ENCODE results near the gene EMX2. TPM values are rescaled to one million over a fixed set of nuclear protein-coding genes. Genes with fewer than 3 reads are reported as not detected.

The EMX2 gene
- total and polyA plus RNA-seq, 4 donors = 1.1 to 1.9 (median 1.1) TPM; not detected in 1

DNA sequence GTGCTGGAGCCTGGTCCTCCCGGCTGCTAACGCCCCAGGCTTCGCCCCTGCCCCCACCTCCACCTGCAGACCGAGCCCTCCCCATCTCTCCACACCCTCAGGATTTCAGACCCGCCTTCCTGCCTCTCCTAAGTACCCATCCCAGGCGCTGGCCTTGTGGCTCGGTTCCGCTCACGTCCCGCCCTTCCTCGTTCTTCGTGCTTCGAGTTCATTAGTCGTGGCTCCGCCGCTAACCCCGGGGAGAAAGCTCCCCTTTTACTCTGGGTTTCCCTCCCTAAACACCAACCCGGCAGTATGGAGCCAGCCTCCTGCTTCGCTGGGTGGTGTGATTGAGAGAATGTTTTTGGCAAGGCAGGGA, 11.2 kb downstream of the EMX2 start:
- 7% methylated on average over 9 of the region's 19 CpGs for WGBS (ENCODE audit: insufficient coverage)
- no peaks in the 10 kb centered on the region for H3K9me3 ChIP-seq (ENCODE audit: control insufficient read depth, insufficient read depth, low read length)
- H3K36me3 ChIP-seq (ENCODE audit: control insufficient read depth, insufficient read depth, low read length) = no peaks in the 10 kb centered on the region
- no peak overlapping the region for H3K27ac ChIP-seq (ENCODE audit: low read depth, low read length)
- peaks cover 27% of the 10 kb centered on the region for H3K4me1 ChIP-seq (ENCODE audit: control insufficient read depth, insufficient read depth, low read length)
- H3K27me3 ChIP-seq (ENCODE audit: control insufficient read depth, insufficient read depth, low read length) = peaks cover 77% of the 10 kb centered on the region
- DNase-seq (ENCODE audit: low read depth in 4 of 6, low spot score in 6 of 6) = no peak
- no peak overlapping the region for H3K4me3 ChIP-seq (ENCODE audit: low read depth, low read length)

GRCh38 chr10:117554241-117554814, 11.8 kb downstream of the EMX2 start:
- Histone ChIP-seq H3K9me3 (ENCODE audit: control insufficient read depth, insufficient read depth, low read length) (no peaks in the 10 kb centered on the region), H3K27ac (ENCODE audit: low read depth, low read length) (no peak overlapping the region), H3K36me3 (ENCODE audit: control insufficient read depth, insufficient read depth, low read length) (no peaks in the 10 kb centered on the region), H3K4me3 (ENCODE audit: low read depth, low read length) (no peak overlapping the region), H3K4me1 (ENCODE audit: control insufficient read depth, insufficient read depth, low read length) (peaks cover 27% of the 10 kb centered on the region), H3K27me3 (ENCODE audit: control insufficient read depth, insufficient read depth, low read length) (peaks cover 72% of the 10 kb centered on the region)
- 26% methylated on average over 10 of the region's 14 CpGs for WGBS (ENCODE audit: insufficient coverage)
- DNase-seq (ENCODE audit: low read depth in 4 of 6, low spot score in 6 of 6) = peak in 1 of 6 donors; percentile 66

- no peaks in the 10 kb centered on the region for H3K9me3 ChIP-seq (ENCODE audit: control insufficient read depth, insufficient read depth, low read length)
- H3K4me1 ChIP-seq (ENCODE audit: control insufficient read depth, insufficient read depth, low read length) = peaks cover 27% of the 10 kb centered on the region
- H3K27ac ChIP-seq (ENCODE audit: low read depth, low read length) = no peak overlapping the region
- no peak overlapping the region for H3K4me3 ChIP-seq (ENCODE audit: low read depth, low read length)
- WGBS (ENCODE audit: insufficient coverage) = 70% methylated on average over 10 of the region's 12 CpGs
- no peaks in the 10 kb centered on the region for H3K36me3 ChIP-seq (ENCODE audit: control insufficient read depth, insufficient read depth, low read length)
- peak in 1 of 6 donors; percentile 15 for DNase-seq (ENCODE audit: low read depth in 4 of 6, low spot score in 6 of 6)
- H3K27me3 ChIP-seq (ENCODE audit: control insufficient read depth, insufficient read depth, low read length) = peaks cover 68% of the 10 kb centered on the region
These were observed 12.5 kb downstream of the EMX2 start for GRCh38 chr10:117555017-117555416.

- Histone ChIP-seq H3K4me1 (ENCODE audit: control insufficient read depth, insufficient read depth, low read length) (peaks cover 27% of the 10 kb centered on the region), H3K36me3 (ENCODE audit: control insufficient read depth, insufficient read depth, low read length) (no peaks in the 10 kb centered on the region), H3K27me3 (ENCODE audit: control insufficient read depth, insufficient read depth, low read length) (peaks cover 59% of the 10 kb centered on the region), H3K9me3 (ENCODE audit: control insufficient read depth, insufficient read depth, low read length) (no peaks in the 10 kb centered on the region), H3K27ac (ENCODE audit: low read depth, low read length) (no peak overlapping the region), H3K4me3 (ENCODE audit: low read depth, low read length) (no peak overlapping the region)
- WGBS (ENCODE audit: insufficient coverage) = 100% methylated on average over 1 of the region's 1 CpG
- DNase-seq (ENCODE audit: low read depth in 4 of 6, low spot score in 6 of 6) = no peak
These were observed 13.3 kb downstream of the EMX2 start for GRCh38 chr10:117555863-117556262.

GRCh38 chr10:117556356-117556755, 13.8 kb downstream of the EMX2 start:
- Histone ChIP-seq H3K36me3 (ENCODE audit: control insufficient read depth, insufficient read depth, low read length) (no peaks in the 10 kb centered on the region), H3K27ac (ENCODE audit: low read depth, low read length) (no peak overlapping the region), H3K9me3 (ENCODE audit: control insufficient read depth, insufficient read depth, low read length) (no peaks in the 10 kb centered on the region), H3K27me3 (ENCODE audit: control insufficient read depth, insufficient read depth, low read length) (peaks cover 54% of the 10 kb centered on the region), H3K4me1 (ENCODE audit: control insufficient read depth, insufficient read depth, low read length) (peaks cover 30% of the 10 kb centered on the region), H3K4me3 (ENCODE audit: low read depth, low read length) (no peak overlapping the region)
- no peak for DNase-seq (ENCODE audit: low read depth in 4 of 6, low spot score in 6 of 6)
- WGBS (ENCODE audit: insufficient coverage) = 94% methylated on average over 3 of the region's 5 CpGs

GRCh38 chr10:117559712-117560111, 17.2 kb downstream of the EMX2 start:
- peaks cover 21% of the 10 kb centered on the region for H3K27me3 ChIP-seq (ENCODE audit: control insufficient read depth, insufficient read depth, low read length)
- no CpG with 5 or more reads among the region's 4 CpGs for WGBS (ENCODE audit: insufficient coverage)
- H3K4me1 ChIP-seq (ENCODE audit: control insufficient read depth, insufficient read depth, low read length) = peaks cover 3% of the 10 kb centered on the region
- no peaks in the 10 kb centered on the region for H3K36me3 ChIP-seq (ENCODE audit: control insufficient read depth, insufficient read depth, low read length)
- H3K4me3 ChIP-seq (ENCODE audit: low read depth, low read length) = no peak overlapping the region
- no peak for DNase-seq (ENCODE audit: low read depth in 4 of 6, low spot score in 6 of 6)
- no peak overlapping the region for H3K27ac ChIP-seq (ENCODE audit: low read depth, low read length)
- no peaks in the 10 kb centered on the region for H3K9me3 ChIP-seq (ENCODE audit: control insufficient read depth, insufficient read depth, low read length)

DNA sequence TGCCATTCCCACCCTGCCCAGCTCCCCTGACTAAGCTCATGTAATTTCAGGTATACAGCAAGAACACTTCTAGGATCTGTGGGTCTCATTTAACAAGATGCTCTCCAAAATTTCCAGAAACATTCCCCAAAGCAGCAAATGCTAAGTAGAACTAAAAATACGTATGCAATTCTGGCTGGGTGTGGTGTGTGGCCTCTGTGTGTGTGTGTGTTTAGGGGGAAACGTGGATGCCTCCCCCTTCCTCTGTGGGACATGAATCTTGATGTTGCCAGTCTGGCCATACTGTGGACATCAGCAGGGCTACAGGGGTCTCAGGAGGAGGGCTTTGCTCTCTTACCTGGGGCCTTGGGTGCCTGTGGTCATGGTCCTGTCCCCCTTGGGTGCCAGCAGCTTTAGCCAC, 18.4 kb downstream of the EMX2 start:
- no peak for DNase-seq (ENCODE audit: low read depth in 4 of 6, low spot score in 6 of 6)
- no peak overlapping the region for H3K4me3 ChIP-seq (ENCODE audit: low read depth, low read length)

GRCh38 chr10:117562220-117562619, 19.7 kb downstream of the EMX2 start:
- Histone ChIP-seq H3K4me1 (ENCODE audit: control insufficient read depth, insufficient read depth, low read length) (peaks cover 3% of the 10 kb centered on the region), H3K36me3 (ENCODE audit: control insufficient read depth, insufficient read depth, low read length) (no peaks in the 10 kb centered on the region), H3K27me3 (ENCODE audit: control insufficient read depth, insufficient read depth, low read length) (peaks cover 5% of the 10 kb centered on the region), H3K9me3 (ENCODE audit: control insufficient read depth, insufficient read depth, low read length) (no peaks in the 10 kb centered on the region), H3K27ac (ENCODE audit: low read depth, low read length) (no peak overlapping the region), H3K4me3 (ENCODE audit: low read depth, low read length) (no peak overlapping the region)
- 93% methylated on average over 7 of the region's 7 CpGs for WGBS (ENCODE audit: insufficient coverage)
- DNase-seq (ENCODE audit: low read depth in 4 of 6, low spot score in 6 of 6) = no peak

More for the DNA sequence above, 18.4 kb downstream of the EMX2 start:
- Histone ChIP-seq H3K36me3 (ENCODE audit: control insufficient read depth, insufficient read depth, low read length) (no peaks in the 10 kb centered on the region), H3K9me3 (ENCODE audit: control insufficient read depth, insufficient read depth, low read length) (no peaks in the 10 kb centered on the region), H3K27me3 (ENCODE audit: control insufficient read depth, insufficient read depth, low read length) (peaks cover 10% of the 10 kb centered on the region), H3K27ac (ENCODE audit: low read depth, low read length) (no peak overlapping the region), H3K4me1 (ENCODE audit: control insufficient read depth, insufficient read depth, low read length) (peaks cover 3% of the 10 kb centered on the region)
- WGBS (ENCODE audit: insufficient coverage) = 77% methylated on average over 2 of the region's 2 CpGs

DNA sequence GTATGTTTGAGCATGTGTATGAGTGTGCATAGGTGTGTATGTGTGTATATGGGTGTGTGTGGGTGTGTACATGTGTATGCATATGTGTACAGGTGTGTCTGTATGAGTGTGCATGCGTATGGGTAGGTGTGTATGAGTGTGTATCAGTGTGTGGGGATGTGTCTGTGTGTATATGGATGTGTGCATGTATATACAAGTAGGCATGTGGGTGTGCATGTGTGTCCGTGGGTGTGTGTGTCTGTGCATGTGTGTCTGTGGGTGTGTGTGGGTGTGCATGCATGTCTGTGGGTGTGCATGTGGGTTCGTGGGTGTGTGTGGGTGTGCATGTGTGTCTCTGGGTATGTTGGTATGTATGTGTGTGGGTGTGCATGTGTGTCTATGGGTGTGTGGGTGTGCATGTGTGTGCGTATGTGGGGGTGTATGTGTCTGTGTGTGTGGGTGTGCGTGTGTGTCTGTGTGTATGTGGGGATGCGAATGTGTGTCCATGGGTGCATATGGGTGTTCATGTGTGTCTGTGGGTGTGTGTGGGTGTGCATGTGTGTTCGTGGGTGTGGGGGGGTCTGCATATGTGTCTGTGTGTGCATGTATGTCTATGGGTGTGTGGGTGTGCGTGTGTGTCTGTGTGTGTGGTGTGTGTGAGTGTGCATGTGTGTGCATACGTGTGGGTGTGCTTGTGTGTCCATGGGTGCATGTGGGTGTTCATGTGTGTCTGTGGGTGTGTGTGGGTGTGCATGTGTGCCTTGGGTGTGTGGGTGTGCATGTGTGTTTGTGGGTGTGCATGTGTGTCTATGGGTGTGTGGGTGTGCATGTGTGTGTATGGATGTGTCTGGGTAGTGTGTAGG, 20.6 kb downstream of the EMX2 start:
- Histone ChIP-seq H3K4me3 (ENCODE audit: low read depth, low read length) (no peak overlapping the region), H3K4me1 (ENCODE audit: control insufficient read depth, insufficient read depth, low read length) (peaks cover 3% of the 10 kb centered on the region), H3K27ac (ENCODE audit: low read depth, low read length) (no peak overlapping the region), H3K27me3 (ENCODE audit: control insufficient read depth, insufficient read depth, low read length) (peaks cover 5% of the 10 kb centered on the region), H3K36me3 (ENCODE audit: control insufficient read depth, insufficient read depth, low read length) (no peaks in the 10 kb centered on the region), H3K9me3 (ENCODE audit: control insufficient read depth, insufficient read depth, low read length) (no peaks in the 10 kb centered on the region)
- no peak for DNase-seq (ENCODE audit: low read depth in 4 of 6, low spot score in 6 of 6)
- WGBS (ENCODE audit: insufficient coverage) = 93% methylated on average over 9 of the region's 9 CpGs

GRCh38 chr10:117563780-117564179, 21.2 kb downstream of the EMX2 start:
- no peak overlapping the region for H3K27ac ChIP-seq (ENCODE audit: low read depth, low read length)
- no peak overlapping the region for H3K4me3 ChIP-seq (ENCODE audit: low read depth, low read length)
- H3K4me1 ChIP-seq (ENCODE audit: control insufficient read depth, insufficient read depth, low read length) = peaks cover 3% of the 10 kb centered on the region
- no peaks in the 10 kb centered on the region for H3K36me3 ChIP-seq (ENCODE audit: control insufficient read depth, insufficient read depth, low read length)
- DNase-seq (ENCODE audit: low read depth in 4 of 6, low spot score in 6 of 6) = no peak
- no peaks in the 10 kb centered on the region for H3K9me3 ChIP-seq (ENCODE audit: control insufficient read depth, insufficient read depth, low read length)
- 80% methylated on average over 10 of the region's 10 CpGs for WGBS (ENCODE audit: insufficient coverage)
- peaks cover 5% of the 10 kb centered on the region for H3K27me3 ChIP-seq (ENCODE audit: control insufficient read depth, insufficient read depth, low read length)

Measured in spinal cord (tissue), 10 donors.